Muscle of back (tissue), 11 donors: Measurements from ENCODE around the gene NSG2. TPM values are rescaled to one million over a fixed set of nuclear protein-coding genes. Genes with fewer than 3 reads are reported as not detected.

Source experiments
- DNase-seq, 3 donors: peaks; one replicate each; pipeline versions ENCODE4 v3.0.0 to v3.0.0-alpha.2; 2013
- polyA plus RNA-seq, 10 donors: library from polyadenylated mRNA; unstranded; fragments of 120-200 nt; gene quantifications; one replicate each; pipeline ENCODE4 v1.2.1, GENCODE V29; 2013; ENCODE audit not compliant: insufficient read length in 10 of 10

NSG2 gene
- polyA plus RNA-seq, 10 donors: 0.13 to 1.5 (median 0.24) TPM

DNA sequence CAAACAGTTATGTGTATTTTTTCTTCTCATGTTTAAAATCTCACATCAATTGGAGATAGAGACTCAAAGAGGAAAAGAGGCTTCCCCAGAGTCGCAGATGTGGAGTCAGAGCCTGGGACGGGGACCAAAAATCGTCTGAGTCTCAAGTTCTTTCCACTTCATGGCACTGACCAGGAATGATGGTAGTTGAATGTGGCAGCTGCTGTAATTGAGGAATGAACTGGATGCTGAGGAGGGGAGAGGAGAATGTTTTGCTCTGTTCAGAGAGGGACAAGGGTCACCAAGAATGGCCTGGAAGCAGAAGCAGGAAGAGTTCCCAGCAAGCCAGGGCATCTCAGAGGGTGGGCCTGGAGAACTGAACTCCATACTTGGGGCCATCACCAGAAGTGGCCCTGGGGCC lies 103.9 kb downstream of the NSG2 start:
- DNase-seq: no peak

DNA sequence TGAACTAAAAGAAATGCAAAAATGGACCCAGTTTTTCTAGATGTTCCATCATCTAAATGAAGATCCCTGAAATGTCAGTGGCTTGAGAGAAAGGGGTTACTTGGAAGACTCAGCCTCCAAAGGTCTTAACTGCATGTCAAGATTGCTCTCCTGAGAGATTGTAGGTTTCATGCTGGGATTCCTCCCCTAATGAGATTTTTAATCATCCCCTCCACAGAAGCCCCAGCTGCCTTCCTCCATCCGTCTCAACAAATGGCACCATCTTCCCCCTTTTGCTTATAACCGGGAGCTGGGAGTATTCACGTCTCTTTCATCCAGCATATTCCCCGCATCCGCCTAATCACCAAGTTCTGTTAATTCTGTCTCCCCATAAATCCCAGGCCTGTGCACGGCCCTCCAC lies 104.5 kb downstream of the NSG2 start:
- no peak for DNase-seq

DNA sequence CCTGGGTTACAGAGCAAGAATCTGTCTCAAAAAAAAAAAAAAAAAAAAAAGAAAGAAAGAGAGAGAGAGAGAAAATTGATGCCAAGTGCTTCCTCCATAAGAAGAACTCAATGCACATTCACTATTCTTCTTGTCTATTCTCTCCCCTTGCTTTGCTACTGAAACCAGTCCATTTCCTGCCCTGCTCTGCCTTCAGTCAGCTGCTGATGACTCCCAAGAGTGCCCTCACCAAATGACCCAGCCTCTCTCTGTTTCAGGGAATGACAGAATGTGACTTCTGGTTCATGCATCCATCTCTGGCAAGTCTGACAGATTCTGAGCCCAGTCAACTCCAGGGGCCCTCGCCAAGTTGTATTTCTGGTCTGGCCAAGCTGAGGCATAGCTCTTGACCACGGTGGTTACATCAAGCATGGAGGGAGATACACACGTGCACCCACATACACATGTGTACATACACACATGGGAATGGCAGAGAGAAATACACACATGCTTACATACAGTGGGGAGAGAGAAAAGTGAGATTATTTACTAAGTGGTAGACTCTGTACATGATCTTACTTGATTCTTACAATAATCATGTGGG lies 106.2 kb downstream of the NSG2 start:
- DNase-seq: no peak

DNA sequence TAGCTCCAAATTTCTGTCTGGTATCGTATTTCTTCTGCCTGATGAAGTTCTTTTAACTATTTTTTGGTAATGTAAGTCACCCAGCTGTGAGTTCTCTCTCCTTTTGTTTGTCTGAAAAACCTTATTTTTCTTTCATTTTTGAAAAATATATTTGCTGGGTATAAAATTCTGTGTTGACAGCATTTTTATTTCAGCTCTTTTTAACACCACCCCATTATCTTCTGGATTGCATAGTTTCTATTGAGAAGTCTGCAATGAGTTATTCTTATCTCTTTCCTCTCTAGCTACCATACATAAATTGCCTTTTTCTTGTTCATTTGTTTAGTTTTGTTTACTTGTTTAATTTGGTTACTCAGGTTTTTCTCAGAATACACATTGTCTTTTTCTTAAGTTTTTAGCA lies 109.1 kb downstream of the NSG2 start:
- DNase-seq: no peak

DNA sequence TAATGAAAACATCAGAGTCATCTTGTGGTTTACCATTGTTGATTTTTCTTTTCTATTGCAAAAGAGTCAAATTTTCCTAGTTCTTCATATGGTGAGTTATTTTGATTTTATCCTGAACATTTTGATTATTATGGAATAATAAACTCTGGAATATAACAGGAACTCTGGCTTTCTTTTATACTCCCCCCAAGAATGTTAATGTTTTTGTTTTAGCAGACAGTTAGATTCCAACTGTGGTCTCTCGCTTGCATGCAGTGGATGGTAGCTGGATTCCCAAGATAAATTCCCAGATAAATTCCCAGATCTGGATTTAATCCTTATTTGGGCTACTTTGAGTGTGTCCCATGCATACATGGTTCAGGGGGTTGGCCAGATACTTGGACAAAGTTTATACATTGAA lies 109.8 kb downstream of the NSG2 start:
- DNase-seq: no peak

DNA sequence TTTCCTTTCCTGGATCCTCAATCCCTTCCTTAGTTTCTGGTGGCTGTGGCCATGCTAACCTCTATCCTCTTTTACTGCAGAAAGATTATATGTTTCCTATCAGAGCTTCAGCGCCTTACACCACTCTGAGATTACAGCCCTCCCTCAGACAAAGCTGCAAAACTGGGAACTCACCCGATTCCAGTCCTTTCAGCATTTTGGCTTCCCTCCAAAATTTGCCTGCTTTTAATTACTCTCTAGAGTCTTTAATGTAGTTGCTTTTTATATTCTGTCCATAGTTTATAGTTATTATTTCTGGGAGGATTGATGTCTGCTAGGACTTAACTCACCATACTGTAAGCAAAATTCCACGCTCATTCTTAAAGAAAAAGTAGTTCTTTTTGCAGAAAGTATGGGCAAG lies 110.2 kb downstream of the NSG2 start:
- peak in 1 of 3 donors; percentile 39 for DNase-seq

DNA sequence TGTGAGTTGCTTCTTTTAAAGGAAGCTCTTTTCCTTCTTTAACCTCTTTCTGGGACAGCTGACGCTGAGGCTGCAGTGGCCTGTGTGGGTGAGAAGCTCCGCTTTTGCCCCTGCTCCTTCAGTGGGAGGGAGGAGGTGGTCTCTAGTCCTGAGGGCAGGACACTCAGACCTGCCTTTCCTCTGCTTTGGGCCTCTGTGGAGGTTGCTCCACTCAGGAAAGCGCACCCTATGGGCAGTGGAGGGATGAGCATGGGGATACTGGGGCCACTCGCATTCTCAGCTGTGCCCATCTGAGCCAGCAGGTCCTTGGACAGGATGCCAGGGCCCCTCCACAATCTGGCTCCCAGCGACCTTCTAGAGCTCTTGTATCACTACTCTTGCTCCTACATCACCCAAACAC lies 111.5 kb downstream of the NSG2 start:
- no peak for DNase-seq

Other genes with a start within 250 kb of the NSG2 start
- 10 to 100 TPM; 14.9 to 45.8 (median 28.1) TPM for gene CPEB4, start 157.4 kb upstream of the NSG2 start, polyA plus RNA-seq
- gene C5orf47, start 56.5 kb upstream of the NSG2 start, polyA plus RNA-seq: under 1 TPM in 3 of 10 donors, not detected in 7; 0.14 to 0.20 (median 0.17) TPM